ENCODE data around the gene KIF9.
"Not testable (repeated sequence)": the region's sequence is repeated elsewhere in the genome, so short reads cannot be mapped to it uniquely, and the experiment has no call there.

The KIF9 gene, protein sequence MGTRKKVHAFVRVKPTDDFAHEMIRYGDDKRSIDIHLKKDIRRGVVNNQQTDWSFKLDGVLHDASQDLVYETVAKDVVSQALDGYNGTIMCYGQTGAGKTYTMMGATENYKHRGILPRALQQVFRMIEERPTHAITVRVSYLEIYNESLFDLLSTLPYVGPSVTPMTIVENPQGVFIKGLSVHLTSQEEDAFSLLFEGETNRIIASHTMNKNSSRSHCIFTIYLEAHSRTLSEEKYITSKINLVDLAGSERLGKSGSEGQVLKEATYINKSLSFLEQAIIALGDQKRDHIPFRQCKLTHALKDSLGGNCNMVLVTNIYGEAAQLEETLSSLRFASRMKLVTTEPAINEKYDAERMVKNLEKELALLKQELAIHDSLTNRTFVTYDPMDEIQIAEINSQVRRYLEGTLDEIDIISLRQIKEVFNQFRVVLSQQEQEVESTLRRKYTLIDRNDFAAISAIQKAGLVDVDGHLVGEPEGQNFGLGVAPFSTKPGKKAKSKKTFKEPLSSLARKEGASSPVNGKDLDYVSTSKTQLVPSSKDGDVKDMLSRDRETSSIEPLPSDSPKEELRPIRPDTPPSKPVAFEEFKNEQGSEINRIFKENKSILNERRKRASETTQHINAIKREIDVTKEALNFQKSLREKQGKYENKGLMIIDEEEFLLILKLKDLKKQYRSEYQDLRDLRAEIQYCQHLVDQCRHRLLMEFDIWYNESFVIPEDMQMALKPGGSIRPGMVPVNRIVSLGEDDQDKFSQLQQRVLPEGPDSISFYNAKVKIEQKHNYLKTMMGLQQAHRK

DNA sequence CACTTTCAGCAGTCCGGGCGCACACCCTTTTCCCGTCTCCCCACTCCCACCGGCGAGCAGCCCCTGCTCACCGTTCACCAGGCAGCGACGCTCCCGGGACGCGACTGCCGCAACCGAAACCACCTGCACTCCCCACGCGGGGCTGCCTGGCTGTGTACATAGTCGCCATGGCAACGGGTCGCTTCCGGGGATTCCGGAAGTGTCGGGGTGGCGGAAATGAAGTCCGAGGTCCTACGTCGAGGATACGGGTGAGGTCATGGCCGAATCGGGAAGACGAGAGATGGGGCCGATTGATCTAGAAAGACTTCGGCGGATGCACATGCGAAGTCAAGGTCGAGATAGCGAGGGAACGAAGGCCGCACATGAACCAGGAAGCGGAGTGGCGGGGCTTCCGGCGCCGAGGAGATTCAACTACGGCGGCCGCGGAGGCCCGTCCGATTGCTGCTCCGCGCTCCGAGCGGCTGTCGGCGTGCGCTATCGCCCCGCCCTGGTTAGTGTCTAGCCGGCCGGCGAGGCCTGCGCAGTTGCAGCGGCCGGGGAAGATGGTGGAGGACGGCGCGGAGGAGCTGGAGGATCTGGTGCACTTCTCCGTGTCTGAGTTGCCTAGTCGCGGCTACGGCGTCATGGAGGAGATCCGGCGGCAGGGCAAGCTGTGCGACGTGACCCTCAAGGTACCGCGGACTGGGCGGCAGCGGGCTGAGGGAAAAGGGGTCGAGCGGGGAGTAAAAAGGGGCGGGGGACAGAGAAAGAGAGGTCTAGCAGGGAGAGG, at the start of gene KIF9, which contains the start of gene KLHL18:
Gene KIF9 (minus strand): TSS at position 376 of the 769 bp plus-strand sequence. CDS start 5,425 bp downstream, outside the sequence.
Gene KLHL18 (plus strand): TSS at position 521 of the 769 bp plus-strand sequence. CDS start 22 bp downstream, at position 543.
- DNase-seq, result peak; percentile 92 to 95

DNA sequence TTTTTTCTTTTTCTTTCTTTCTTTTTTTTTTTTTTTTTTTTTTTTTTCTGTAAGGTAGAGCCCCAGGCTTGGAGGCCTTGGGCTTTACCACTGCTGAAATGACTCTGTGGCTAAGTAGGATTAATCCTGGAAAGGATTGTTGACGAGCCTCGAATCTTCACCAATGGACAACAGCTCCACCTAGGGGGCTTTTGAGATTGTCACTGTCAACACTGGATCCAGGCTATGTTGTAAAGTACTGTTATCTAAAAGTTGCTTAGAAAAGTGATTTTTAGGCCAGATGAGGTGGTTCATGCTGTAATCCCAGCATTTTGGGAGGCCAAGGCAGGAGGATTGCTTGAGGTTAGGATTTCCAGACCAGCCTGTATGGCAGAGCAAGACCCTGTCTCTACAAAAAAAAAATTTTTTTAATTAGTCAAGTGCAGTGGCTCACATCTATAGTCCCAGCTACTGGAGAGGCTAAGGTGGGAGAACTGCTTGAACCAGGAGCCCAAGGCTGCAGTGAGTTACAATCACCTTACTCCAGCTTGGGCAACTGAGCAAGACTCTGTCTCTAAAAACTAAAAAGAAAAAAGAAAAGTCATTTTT, 41.8 kb upstream of the KIF9 start:
- DNase-seq, result peak; percentile 25 to 78

DNA sequence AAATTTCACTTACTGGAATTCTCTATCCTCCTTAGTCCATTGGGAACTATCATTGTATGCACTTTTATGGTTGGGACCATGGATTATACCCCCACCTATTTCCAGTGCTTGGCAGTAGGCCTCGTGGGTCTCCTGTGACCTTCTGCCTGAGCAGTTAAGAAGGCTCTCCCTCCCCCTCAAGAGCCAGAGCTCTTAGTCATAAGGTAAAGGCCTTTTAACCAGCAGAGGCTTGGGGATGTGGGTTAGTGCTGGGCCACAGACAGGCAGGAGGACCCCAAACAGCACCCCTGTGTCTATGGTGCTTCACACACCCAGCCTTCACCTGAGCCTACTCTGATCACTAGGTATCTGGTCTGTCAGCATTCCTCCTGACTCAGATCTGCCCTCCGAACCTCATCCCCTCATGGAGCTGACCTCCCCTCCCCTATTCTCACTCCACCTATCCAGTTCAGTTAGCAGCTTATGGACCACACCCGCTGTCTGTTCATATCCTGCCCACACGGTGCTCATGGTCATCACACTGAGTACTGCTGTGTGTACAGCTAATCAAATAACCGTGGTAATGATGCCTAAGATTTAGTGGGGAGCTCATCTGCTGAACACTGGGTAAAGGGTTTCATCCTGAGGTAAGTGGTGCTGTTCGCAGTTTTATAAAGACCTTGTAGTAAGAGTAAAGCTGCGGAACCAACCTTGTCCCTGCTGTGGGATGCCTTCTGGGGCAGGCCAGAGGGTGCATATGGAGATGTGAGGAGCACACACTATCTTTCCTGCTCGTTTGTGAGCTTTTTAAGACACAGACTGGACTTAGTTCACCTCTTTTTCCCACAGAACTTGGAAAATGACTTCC, 41.1 kb upstream of the KIF9 start:
- no peak for DNase-seq

DNA sequence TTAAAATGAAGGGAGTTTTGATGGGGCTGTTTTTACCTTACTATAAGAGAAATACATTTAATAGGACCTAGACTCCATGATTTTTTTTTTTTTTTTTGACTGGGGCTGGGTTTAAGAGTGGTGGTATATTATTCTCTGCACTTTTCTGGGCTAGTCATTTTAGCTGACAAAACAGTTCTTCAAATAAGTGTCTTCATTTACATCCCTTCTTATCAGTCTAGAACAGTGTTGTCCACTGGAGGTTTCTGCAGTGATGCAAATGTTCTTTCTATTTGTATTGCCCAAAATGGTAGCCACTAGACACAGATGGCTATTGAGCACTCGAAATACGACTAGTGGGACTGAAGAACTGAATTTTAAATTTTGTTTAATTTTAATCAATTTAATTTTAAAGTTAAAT, 37.4 kb upstream of the KIF9 start:
- DNase-seq, result no peak

DNA sequence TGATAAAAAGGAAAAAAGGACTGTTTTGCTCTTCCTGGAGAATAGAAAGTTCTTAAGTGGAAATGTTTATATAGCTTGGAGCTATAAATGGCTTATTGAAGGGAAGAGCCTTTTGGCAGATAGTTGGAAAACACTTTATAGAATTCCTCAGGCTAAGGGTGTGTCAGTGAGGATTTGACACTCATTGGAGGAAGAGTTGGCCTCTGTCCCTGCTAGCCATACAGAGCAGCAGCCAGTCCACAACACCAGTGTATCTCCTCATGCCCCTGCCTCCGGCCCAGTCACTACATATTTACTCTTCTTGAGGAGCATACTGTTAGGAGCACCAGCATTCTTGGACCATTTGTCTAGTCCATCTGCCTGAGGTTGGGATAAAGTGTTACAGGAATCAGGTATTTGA, 36.3 kb upstream of the KIF9 start:
- no peak for DNase-seq

DNA sequence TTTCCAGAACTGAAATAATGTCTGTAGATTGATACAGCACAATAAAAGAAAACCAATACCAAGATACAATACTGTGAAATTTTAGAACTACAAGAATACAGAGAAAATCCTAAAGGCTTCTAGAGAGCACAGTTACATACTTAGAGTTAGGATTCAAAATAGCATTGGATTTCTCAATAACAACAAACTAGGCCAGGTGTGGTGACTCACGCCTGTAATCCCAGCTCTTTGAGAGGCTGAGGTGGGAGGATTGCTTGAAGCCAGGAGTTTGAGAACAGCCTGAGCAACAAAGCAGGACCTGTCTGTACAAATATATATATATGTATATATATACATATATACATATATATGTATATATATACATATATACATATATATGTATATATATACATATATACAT, 33.6 kb upstream of the KIF9 start:
- DNase-seq, result not testable (repeated sequence)

DNA sequence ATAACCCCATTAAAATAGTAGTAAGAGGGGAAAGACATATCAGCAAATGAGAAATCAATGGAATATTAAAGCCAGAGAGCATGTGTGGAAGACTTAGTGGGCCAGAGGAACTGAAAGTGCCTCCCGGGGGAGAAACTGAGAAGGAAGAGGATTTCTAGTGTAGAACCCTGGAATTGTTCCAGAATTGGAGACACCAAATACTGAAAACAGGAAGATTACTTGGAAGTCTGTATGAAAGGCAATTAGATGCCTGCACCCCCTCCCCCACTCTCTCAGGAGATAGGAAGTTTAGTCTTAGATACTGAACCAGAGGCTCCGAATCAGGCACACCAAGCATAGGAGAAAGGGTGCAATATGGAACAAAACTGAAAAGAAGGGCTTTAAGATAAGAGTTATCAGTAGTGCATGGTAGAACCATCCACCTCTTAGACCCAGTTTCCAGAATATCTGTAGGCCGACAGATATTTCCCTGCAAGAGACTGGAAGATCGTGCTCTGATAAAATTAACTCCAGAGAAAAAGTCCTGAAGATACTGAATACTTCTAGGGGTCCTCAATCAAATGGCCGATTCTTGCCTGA, 32.6 kb upstream of the KIF9 start:
- peak in 1 of 2 donors; percentile 4 for DNase-seq

DNA sequence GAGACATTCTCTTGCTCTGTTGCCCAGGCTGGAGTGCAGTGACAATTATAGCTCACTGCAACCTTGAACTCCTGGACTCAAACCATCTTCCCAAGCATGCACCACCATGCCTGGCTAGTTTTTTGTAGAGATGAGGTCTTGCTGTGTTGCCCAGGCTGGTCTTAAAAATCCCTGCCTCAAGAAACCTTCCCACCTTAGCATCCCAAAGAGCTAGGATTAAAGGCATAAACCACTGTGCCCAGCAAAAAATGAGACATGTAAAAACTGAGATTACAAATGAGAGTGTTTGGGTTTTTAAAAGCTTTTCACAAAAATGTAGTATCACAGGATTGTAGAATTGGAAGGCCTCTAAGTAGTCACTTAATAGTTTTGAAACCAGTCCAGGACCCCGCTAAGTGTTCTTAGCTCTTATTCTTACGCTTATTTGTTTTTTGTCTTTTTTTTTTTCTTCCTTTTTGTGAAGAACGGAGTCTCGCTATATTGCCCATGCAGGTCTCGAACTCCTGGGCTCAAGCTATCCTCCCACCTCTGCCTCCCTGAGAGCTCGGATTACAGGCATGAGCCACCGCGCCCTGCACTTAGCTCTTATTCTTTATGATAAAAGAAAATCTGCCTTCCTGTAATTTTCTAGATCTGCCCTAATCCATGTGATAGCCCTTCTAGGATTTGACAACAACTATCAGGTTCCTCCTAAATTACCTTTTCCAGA, 31.6 kb upstream of the KIF9 start:
- DNase-seq, result no peak

DNA sequence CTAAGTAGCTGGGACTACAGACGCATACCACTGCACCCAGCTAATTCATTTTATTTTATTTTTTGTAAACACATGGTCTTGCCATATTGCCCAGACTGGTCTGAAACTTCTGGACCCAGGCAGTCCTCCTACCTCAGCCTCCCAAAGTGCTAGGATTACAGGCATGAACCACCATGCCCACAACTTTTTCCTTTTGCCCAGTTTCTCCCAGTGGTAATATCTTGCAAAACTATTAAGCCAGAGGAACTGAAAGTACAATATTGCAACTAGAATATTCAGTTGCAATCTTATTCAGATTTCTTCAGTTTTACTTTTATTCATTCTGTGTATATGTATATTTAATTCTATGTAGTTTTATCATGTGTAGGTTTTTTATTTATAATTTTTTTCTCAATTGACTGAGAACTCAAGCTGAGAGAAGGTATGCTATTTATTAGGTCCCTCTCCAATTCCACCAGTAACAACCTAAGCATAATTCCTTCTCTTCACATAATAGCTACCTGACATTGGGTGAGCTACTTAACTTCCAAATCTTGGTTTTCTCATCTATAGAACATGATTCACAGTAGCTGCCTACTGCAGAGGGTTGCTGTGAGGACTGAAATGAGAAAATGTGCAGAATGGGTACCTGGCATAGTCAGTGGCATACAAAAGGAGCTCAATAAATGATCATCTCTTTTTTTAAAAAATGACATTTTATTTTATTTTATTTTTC, 30.9 kb upstream of the KIF9 start:
- DNase-seq, result no peak

DNA sequence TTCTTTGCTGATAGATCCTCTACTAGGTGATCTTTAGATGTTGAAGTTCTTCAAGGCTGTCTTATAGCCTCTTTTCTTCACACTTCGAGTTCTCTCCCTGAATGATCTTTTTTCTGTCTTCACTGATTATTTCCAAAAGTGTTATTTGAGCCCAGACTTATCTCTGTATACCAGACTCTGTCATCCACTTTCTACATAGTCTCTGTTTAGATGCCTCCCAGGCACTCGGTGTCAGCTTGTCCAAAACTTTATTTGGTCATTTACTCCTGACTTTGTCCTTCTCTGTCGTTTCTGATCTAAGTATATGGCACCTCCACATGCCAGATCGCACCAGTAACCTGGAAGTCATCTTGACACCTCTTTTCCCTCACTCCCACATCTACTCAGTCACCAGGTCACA, 27.8 kb upstream of the KIF9 start:
- DNase-seq, result no peak

DNA sequence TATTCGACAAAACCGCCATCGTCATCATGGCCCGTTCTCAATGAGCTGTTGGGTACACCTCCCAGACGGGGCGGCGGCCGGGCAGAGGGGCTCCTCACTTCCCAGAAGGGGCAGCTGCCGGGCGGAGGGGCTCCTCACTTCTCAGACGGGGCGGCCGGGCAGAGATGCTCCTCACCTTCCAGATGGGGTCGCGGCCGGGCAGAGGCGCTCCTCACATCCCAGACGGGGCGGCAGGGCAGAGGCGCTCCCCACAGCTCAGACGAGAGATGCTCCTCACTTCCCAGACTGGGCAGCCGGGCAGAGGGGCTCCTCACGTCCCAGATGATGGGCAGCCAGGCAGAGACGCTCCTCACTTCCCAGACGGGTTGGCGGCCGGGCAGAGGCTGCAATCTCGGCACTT, 26.6 kb upstream of the KIF9 start:
- not testable (repeated sequence) for DNase-seq

DNA sequence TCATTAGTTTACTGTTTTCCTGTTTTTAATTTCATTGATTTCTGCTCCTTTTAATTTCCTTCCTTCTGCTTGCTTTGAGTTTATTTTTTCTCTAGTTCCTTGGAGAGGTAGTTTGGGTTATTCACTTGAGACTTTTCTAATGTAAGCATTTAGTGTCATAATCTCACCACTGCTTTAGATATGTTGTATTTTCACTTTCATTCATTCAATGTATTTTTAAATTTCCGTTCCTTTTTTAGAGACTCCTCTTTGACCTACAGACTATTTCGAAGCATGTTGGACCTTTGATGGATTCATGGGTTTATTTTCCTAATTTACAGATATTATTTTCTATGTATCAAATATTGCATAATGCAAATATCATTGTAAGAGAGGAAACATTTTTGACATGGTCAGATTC, 23.4 kb upstream of the KIF9 start:
- DNase-seq, result no peak

DNA sequence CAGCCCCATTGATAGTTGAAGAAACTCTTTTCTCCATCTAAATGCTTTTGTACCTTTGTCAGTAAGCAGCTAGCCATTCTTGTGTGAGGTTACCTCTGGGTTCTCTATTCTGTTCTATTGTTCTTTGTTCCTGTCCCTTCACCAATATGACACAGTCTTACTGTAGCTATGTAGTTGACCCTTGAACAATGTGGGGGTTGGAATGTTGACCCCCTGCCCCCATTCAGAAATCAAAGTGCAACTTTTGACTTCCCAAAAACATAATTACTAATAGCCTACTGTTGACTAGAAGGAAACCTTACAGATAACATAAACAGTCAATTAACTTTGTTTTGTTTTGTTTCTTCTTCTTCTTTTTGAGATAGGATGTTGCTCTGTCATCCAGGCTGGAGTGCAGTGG, 18.9 kb upstream of the KIF9 start:
- DNase-seq, result no peak

DNA sequence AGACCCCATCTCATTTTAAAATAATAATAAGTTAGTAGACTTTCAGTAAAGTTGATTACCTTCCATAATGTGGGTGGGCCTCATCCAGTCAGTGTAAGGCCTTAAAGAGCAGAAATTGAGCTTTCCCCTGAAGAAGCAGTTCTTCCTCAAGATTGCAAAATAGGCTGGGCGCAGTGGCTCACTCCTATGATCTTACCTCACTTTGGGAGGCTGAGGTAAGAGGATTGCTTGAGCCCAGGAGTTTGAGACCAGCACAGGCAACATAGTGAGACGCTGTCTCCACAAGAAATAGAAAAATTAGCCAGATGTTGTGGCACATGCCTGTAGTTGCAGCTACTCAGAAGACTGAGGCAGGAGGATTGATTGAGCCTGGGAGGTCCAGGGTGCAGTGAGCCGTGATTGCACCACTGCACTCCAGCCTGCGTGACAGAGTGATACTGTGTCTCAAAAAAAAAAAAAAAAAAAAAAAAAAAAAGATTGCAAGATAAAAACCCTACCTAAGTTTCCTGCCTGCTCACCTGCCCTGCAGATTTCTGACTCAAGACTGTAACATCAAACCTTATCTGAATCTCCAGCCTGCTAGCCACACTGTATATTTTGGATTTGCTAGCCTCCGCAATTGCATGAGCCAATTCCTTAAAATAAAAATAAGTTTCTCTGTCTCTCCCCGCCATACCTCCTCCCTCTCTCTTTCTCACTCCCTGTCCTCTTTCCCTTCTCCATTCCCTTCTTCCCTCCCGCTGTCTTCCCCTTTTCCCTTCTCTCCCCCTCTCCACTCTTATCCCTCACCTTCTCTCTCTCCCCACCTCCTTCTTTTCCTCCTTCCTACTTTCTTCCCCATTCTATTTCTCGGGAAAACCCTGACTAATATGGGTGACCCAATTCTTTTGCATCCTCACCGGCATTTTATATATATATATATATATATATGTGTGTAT, 17.1 kb upstream of the KIF9 start:
- no peak for DNase-seq

DNA sequence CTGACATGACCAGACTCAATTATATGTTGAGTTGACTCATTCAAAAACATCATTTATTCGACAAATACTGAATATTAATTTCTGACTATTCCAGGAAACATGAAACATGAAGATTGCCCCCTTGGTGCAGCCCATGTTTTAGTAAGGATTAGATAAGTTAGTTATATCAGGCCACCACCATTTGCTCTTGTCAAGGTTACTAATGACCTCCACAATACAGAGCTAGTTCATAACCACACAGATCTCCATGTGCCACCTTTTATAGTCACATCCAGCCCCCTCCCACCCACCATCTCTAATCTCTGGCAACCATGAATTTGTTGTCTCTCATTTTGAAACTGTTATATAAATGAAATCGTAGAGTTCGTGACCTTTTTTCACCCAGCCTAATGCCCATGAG, 15.8 kb upstream of the KIF9 start:
- no peak for DNase-seq

DNA sequence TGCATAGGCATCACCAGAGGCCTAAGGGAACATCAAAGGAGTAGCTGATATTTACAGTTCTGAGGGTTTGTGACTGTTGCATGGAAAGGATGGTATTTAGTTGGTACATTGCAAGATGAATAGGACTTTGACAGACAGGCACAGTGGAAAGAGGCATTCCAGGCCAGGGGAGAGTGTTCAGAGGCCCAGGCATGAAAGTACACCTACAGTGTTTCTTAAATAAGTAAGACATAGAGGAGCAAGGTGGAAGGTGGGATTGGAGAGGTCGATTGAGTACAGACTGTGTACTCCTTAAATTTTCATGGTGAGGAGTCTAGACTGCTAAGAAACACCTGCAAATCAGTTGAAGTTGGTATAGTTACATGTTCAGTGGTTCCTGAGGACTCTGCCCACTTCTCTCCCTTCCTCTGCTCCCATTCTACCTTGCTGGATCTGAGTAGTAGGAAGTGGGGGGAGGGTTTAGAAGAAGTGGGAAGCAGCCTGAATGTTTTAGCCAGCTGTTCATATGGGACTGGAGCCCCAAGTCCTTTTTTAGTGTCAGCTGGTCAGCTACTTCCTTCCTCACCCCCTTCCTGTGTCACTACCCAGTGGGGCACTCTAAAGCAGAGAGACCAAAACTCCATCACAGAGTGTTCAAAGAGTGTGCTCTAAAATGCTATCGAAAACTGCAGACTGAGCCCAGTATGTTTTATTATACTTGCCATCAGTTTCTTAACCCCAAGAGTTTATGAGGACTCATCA, 14.1 kb upstream of the KIF9 start:
- peak in 1 of 2 donors; percentile 10 for DNase-seq

DNA sequence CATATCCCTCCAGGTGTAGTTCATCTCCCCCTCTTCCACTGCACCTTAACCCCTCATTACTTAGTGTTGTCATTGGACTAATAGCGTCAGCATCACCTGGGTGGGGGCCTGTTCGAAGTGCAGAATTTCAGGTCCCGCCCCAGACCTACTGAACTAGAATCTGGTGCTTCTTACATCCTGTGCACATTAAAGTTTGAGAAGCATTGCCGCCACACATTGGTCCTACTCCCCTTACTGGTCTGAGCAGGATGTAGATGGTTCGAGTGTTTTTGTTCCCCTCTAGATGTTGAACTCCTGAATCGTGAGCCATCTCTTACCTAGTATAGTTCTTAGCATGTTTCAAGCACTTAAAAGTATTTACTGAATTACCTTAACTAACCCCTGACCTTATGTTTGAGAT, 13.4 kb upstream of the KIF9 start:
- DNase-seq, result no peak

DNA sequence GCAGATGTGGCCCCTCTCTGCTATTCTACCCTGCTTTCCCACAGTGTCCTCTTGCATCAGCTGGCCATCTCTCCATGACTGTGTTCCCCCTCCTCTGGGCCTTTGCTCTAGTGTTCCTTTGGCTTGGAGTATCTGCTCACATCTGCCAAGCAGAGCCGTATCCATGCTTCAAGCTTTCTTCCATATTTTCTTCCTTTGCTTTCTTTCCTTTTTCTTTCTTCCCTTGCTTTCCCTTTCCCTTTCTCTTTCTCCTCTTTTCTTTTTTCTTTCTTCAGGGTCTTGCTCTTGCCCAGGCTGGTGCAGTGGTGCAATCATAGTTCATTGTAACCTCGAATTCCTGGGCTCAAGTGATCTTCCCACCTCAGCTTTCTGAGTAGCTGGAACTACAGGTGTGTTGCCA, 12.7 kb upstream of the KIF9 start:
- DNase-seq, result no peak
